Measurements from ENCODE around the gene PIGN.

The PIGN gene

DNA sequence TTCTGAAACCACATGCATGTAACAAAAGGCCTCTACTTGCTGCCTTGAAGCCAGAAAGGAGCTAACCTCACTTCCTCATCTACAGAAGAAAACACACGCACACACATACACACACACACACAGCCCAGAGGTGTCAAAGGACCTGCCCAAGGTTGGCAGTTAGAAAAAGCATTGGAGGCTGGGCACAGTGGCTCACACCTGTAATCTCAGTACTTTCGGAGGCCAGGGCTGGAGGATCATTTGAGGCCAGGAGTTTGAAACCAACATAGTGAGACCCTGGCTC is 168.2 kb downstream of the PIGN start:
- TF ChIP-seq, protein P1, sequence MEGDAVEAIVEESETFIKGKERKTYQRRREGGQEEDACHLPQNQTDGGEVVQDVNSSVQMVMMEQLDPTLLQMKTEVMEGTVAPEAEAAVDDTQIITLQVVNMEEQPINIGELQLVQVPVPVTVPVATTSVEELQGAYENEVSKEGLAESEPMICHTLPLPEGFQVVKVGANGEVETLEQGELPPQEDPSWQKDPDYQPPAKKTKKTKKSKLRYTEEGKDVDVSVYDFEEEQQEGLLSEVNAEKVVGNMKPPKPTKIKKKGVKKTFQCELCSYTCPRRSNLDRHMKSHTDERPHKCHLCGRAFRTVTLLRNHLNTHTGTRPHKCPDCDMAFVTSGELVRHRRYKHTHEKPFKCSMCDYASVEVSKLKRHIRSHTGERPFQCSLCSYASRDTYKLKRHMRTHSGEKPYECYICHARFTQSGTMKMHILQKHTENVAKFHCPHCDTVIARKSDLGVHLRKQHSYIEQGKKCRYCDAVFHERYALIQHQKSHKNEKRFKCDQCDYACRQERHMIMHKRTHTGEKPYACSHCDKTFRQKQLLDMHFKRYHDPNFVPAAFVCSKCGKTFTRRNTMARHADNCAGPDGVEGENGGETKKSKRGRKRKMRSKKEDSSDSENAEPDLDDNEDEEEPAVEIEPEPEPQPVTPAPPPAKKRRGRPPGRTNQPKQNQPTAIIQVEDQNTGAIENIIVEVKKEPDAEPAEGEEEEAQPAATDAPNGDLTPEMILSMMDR (conservative IDR thresholded peaks at IDR 0.05; ENCODE audit: low read depth, low read length), result no peak
- Histone ChIP-seq H3K79me2 (ENCODE audit: insufficient read depth, low read depth) (no peaks in the 10 kb centered on the region), H3K9ac (no peak overlapping the region), H3K4me2 (no peak overlapping the region), H4K20me1 (ENCODE audit: insufficient read depth) (no peaks in the 10 kb centered on the region), H3K4me1 (ENCODE audit: low read depth, poor library complexity, severe bottlenecking) (no peaks in the 10 kb centered on the region), H3K4me3 (IDR thresholded peaks at IDR 0.05; ENCODE audit: insufficient read depth, low read depth, low read length) (no peak overlapping the region), H3K36me3 (ENCODE audit: insufficient read depth) (no peaks in the 10 kb centered on the region), H3K27me3 (ENCODE audit: insufficient read depth, low read depth) (no peaks in the 10 kb centered on the region), H3K27ac (no peak overlapping the region), H2AFZ (ENCODE audit: low read depth) (no peak overlapping the region)

DNA sequence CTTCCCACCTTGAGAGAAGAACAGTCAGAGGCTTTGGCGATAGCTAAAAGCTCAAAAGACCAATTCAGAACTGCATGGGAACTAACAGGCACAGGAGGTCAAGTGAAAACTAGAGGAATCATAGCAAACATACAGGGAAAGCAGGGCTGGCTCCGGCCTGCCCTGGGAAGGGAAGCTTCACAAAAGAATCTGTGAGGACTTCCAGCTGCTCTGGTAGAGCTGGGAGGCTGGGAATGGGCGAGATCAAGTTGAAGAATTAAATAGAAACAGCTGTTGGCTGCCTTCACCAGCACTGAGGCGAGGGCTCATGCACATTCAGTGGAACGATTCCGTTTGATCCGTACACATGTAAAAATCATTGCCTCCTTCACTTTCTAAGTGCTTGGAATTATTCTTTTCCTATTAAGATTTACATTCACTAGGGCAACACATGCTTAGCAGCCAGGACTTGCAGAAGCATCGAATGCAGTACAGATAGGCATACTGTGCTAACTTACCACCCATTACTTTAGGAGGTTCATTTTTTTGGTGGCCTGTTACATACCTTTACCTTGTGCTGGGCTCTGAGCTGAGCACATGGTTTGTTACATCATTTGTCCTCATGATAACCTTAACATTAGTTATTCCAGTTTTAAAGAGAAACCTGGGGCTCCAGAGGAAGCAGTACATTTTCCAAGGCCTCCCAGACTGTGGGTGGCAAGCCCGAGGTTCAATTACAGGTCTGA is 168.7 kb downstream of the PIGN start:
- Histone ChIP-seq H3K4me3 (IDR thresholded peaks at IDR 0.05; ENCODE audit: insufficient read depth, low read depth, low read length) (no peak overlapping the region), H3K36me3 (ENCODE audit: insufficient read depth) (no peaks in the 10 kb centered on the region), H3K4me1 (ENCODE audit: low read depth, poor library complexity, severe bottlenecking) (no peaks in the 10 kb centered on the region), H3K27me3 (ENCODE audit: insufficient read depth, low read depth) (no peaks in the 10 kb centered on the region), H3K4me2 (no peak overlapping the region), H3K9ac (no peak overlapping the region), H2AFZ (ENCODE audit: low read depth) (no peak overlapping the region), H4K20me1 (ENCODE audit: insufficient read depth) (no peaks in the 10 kb centered on the region), H3K79me2 (ENCODE audit: insufficient read depth, low read depth) (no peaks in the 10 kb centered on the region), H3K27ac (no peak overlapping the region)
- TF ChIP-seq, protein P1 (conservative IDR thresholded peaks at IDR 0.05; ENCODE audit: low read depth, low read length), result no peak

DNA sequence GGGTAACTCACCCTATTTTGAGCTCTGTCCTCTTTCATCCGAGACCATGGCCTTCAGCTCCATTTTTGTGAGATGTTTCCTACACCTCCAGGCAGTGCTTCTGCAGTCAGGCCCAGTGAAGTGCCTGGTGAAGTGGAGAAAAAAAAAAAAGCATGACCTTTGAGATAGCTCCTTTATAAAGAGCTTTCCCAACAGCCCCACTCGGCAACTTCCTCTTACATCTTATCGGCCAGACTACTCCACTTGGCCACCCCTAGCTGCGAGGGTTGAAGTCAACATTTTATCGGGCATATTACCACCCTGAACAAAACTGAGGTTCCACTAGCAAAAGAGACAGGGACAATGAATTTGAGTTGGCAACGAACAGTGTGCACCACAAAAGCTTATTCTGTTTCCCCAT is 169.2 kb downstream of the PIGN start:
- Histone ChIP-seq H2AFZ (ENCODE audit: low read depth) (no peak overlapping the region), H3K79me2 (ENCODE audit: insufficient read depth, low read depth) (no peaks in the 10 kb centered on the region), H3K4me2 (no peak overlapping the region), H3K4me1 (ENCODE audit: low read depth, poor library complexity, severe bottlenecking) (no peaks in the 10 kb centered on the region), H3K36me3 (ENCODE audit: insufficient read depth) (no peaks in the 10 kb centered on the region), H3K27ac (no peak overlapping the region), H3K27me3 (ENCODE audit: insufficient read depth, low read depth) (no peaks in the 10 kb centered on the region), H4K20me1 (ENCODE audit: insufficient read depth) (no peaks in the 10 kb centered on the region), H3K4me3 (IDR thresholded peaks at IDR 0.05; ENCODE audit: insufficient read depth, low read depth, low read length) (no peak overlapping the region), H3K9ac (no peak overlapping the region)
- TF ChIP-seq, protein P1 (conservative IDR thresholded peaks at IDR 0.05; ENCODE audit: low read depth, low read length), result no peak

GRCh38 chr18:62011416-62011815 is 175.4 kb downstream of the PIGN start:
- Histone ChIP-seq H2AFZ (ENCODE audit: low read depth) (no peak overlapping the region), H3K36me3 (ENCODE audit: insufficient read depth) (no peaks in the 10 kb centered on the region), H3K4me3 (IDR thresholded peaks at IDR 0.05; ENCODE audit: insufficient read depth, low read depth, low read length) (no peak overlapping the region), H3K27me3 (ENCODE audit: insufficient read depth, low read depth) (no peaks in the 10 kb centered on the region), H3K27ac (no peak overlapping the region), H3K79me2 (ENCODE audit: insufficient read depth, low read depth) (no peaks in the 10 kb centered on the region), H3K4me1 (ENCODE audit: low read depth, poor library complexity, severe bottlenecking) (no peaks in the 10 kb centered on the region), H3K9ac (no peak overlapping the region), H3K4me2 (no peak overlapping the region), H4K20me1 (ENCODE audit: insufficient read depth) (no peaks in the 10 kb centered on the region)
- TF ChIP-seq, protein P1 (conservative IDR thresholded peaks at IDR 0.05; ENCODE audit: low read depth, low read length), result no peak

Data from KMS-11 (cell line).